Endothelial cell of umbilical vein (primary cell): ENCODE results near the gene ATF6B. TPM values are rescaled to one million over a fixed set of nuclear protein-coding genes. Genes with fewer than 3 reads are reported as not detected.
A peak's percentile ranks its signal among the peaks of the same experiment; 100 is the strongest.

Experiments used
- BruUV-seq: library from RNA; stranded (reverse); fragments of 400-500 nt; replicated peaks from 2 replicates; lab custom pipeline; 2021; lab: Mats Ljungman, UMichigan
- CTCF ChIA-PET: fragments of 300-600, 350-600 bp; sonication (Branson Sonifier 250); formaldehyde crosslinking; loops from one replicate; lab custom pipeline; 2021; ENCODE audit warnings: antibody characterized with exemption, inconsistent platforms; lab: Charles Lee
- POLR2A ChIA-PET: fragments of 300-600, 350-600 bp; sonication (Branson Sonifier 250); formaldehyde crosslinking; loops from one replicate; lab custom pipeline; 2021; ENCODE audit warnings: antibody characterized with exemption, inconsistent platforms; lab: Charles Lee
- DNase-seq: peaks from one replicate; pipeline ENCODE4 v3.0.0-alpha.2; 2011; ENCODE audit warnings: low read depth, low spot score
- FAIRE-seq: peaks from 2 replicates; lab custom pipeline; 2011; peaks lifted over from hg19 to GRCh38; lab: Jason Lieb, UNC
- H2AFZ ChIP-seq: 2 replicates; pipeline ENCODE4 v1.6.0; 2012; ENCODE audit warnings: low read depth, low read length, control low read depth, inconsistent platforms
- H3K27ac ChIP-seq: 2 replicates; pipeline ENCODE4 v1.5.1; 2011; ENCODE audit warnings: low read depth, mild to moderate bottlenecking, control low read depth, low read length, moderate library complexity; ENCODE audit not compliant: insufficient read depth
- H3K27me3 ChIP-seq, 2 experiments: 2 replicates each; pipeline versions ENCODE4 v1.6.0 to v1.6.1; 2011; ENCODE audit warnings: low read length in 2 of 2, mixed read lengths in 1 of 2; ENCODE audit not compliant: control insufficient read depth in 2 of 2, insufficient read depth in 2 of 2
- H3K36me3 ChIP-seq, 2 experiments: 2 replicates in 1 of 2; 3 replicates in 1 of 2; pipeline ENCODE4 v1.5.1; 2011; ENCODE audit warnings: low read length in 2 of 2, mild to moderate bottlenecking in 1 of 2, moderate library complexity in 1 of 2; ENCODE audit not compliant: control insufficient read depth in 2 of 2, insufficient read depth in 2 of 2; ENCODE audit errors: extremely low read depth in 1 of 2
- H3K4me1 ChIP-seq: 3 replicates; pipeline ENCODE4 v1.5.1; 2011; ENCODE audit warnings: mild to moderate bottlenecking, low read length; ENCODE audit not compliant: control insufficient read depth, insufficient read depth; ENCODE audit errors: extremely low read depth
- H3K4me2 ChIP-seq: 2 replicates; pipeline ENCODE4 v1.6.1; 2011; ENCODE audit warnings: low read length, control low read depth, mixed read lengths; ENCODE audit not compliant: insufficient read depth
- H3K4me3 ChIP-seq, 3 experiments: fragments of 200-600 bp in 1 of 3; sonication (generic), shearing (Covaris generic) in 1 of 3; replicated peaks in 1 of 3; 2 replicates each; pipeline ENCODE4 v1.5.1; 2011 to 2016; ENCODE audit warnings: control low read depth in 3 of 3, low read length in 3 of 3, mild to moderate bottlenecking in 2 of 3, inconsistent platforms in 1 of 3, low read depth in 1 of 3, moderate library complexity in 1 of 3; ENCODE audit not compliant: insufficient read depth in 1 of 3
- H3K79me2 ChIP-seq: 2 replicates; pipeline ENCODE4 v1.6.0; 2012; ENCODE audit warnings: low read length, inconsistent platforms; ENCODE audit not compliant: control insufficient read depth, insufficient read depth
- H3K9ac ChIP-seq: replicated peaks from 2 replicates; pipeline ENCODE3; 2011; ENCODE audit warnings: low read length, control low read depth; ENCODE audit not compliant: insufficient read depth; ENCODE audit errors: extremely low read depth
- H3K9me1 ChIP-seq: replicated peaks from 3 replicates; pipeline ENCODE4 v1.6.0; 2011; ENCODE audit warnings: mild to moderate bottlenecking, low read length; ENCODE audit not compliant: control insufficient read depth, insufficient read depth; ENCODE audit errors: extremely low read depth
- H3K9me3 ChIP-seq: replicated peaks from 2 replicates; pipeline ENCODE4 v1.5.1; 2012; ENCODE audit warnings: low read length, inconsistent platforms; ENCODE audit not compliant: control insufficient read depth, insufficient read depth
- H4K20me1 ChIP-seq: replicated peaks from 2 replicates; pipeline ENCODE3; 2011; ENCODE audit warnings: mild to moderate bottlenecking, low read length; ENCODE audit not compliant: control insufficient read depth, insufficient read depth; ENCODE audit errors: extremely low read depth
- CTCF ChIP-seq, 2 donors: IDR thresholded peaks; 1 replicate in 1 of 2; 2 replicates in 1 of 2; pipeline ENCODE4 v1.5.1; 2011; ENCODE audit warnings: low read length in 2 of 2, mild to moderate bottlenecking in 2 of 2, moderate library complexity in 2 of 2, control low read depth in 1 of 2, inconsistent platforms in 1 of 2, low read depth in 1 of 2; ENCODE audit not compliant: insufficient read depth in 1 of 2; ENCODE audit errors: extremely low read depth in 1 of 2
- EZH2 ChIP-seq: IDR thresholded peaks from 2 replicates; pipeline ENCODE4 v1.6.1; 2012; ENCODE audit warnings: borderline replicate concordance, low read depth, mild to moderate bottlenecking, moderate library complexity, low read length, inconsistent platforms; ENCODE audit not compliant: severe bottlenecking
- FOS ChIP-seq: IDR thresholded peaks from 2 replicates; pipeline ENCODE4 v1.6.1; 2011; ENCODE audit warnings: mild to moderate bottlenecking, low read length, moderate library complexity, borderline replicate concordance; ENCODE audit not compliant: insufficient read depth
- GATA2 ChIP-seq: IDR thresholded peaks from 2 replicates; pipeline ENCODE4 v1.7.0; 2011; ENCODE audit warnings: low read depth, mild to moderate bottlenecking, moderate library complexity, mixed read lengths, low read length; ENCODE audit not compliant: insufficient read length, insufficient read depth
- JUN ChIP-seq: IDR thresholded peaks from 2 replicates; pipeline ENCODE4 v1.6.1; 2011; ENCODE audit warnings: borderline replicate concordance, low read depth; ENCODE audit not compliant: insufficient read length, insufficient read depth
- MYC ChIP-seq: IDR thresholded peaks from one replicate; pipeline ENCODE4 v1.6.1; 2011; ENCODE audit warnings: mild to moderate bottlenecking, low read depth, low read length
- POLR2A ChIP-seq: IDR thresholded peaks from 2 replicates; pipeline ENCODE4 v1.6.1; 2012; ENCODE audit warnings: low read depth, mild to moderate bottlenecking, control low read depth, low read length
- POLR2AphosphoS5 ChIP-seq: IDR thresholded peaks from 2 replicates; pipeline ENCODE4 v1.6.1; 2012; ENCODE audit warnings: low read depth, mild to moderate bottlenecking, control low read depth, low read length, moderate library complexity; ENCODE audit not compliant: insufficient read depth
- dilution Hi-C: fragments of 300-500 bp; cut with MboI; formaldehyde crosslinking; loops from one replicate; pipeline ENCODE4 v1.15.0; 2019; ENCODE audit warnings: low sequenced_read_pairs; ENCODE audit not compliant: extremely low pct_ligation_motif_present
- intact Hi-C: fragments of 100-400 bp; cut with micrococcal nuclease; formaldehyde crosslinking; loops from one replicate; pipeline ENCODE4 v1.10.0; 2022
- polyA plus RNA-seq, 4 experiments: library from polyadenylated mRNA; depleted of rRNA in 3 of 4; stranded (reverse) in 3 of 4; unstranded in 1 of 4; fragments of >200 nt; gene quantifications; 2 replicates each; pipeline versions ENCODE4 v1.2.1 to v1.2.3, GENCODE V29; 2011 to 2012; ENCODE audit warnings: missing spikeins in 1 of 4
- total RNA-seq: library from RNA; stranded (reverse); gene quantifications from 2 replicates; pipeline ENCODE4 v1.2.3, GENCODE V29; 2021
- TF ChIP-seq, protein P1 (sequence below): IDR thresholded peaks from 2 replicates; pipeline ENCODE4 v1.6.1; 2011; ENCODE audit not compliant: insufficient read depth, insufficient read length

Gene ATF6B
- total and polyA plus RNA-seq, 2 donors (not counting 3 experiments of a cell fraction or from before 2014, with no cell fraction given), result 106 to 115 TPM

- CTCF ChIA-PET, result interaction anchor here (0.7 to 1.2 kb wide), 6 partner anchors 12 to 42 kb away, joined by 3 to 7 read pairs (median 4); no protein-coding TSS in a partner anchor
- dilution Hi-C loops, result no loop called here
Measured at GRCh38 chr6:32153564-32154513, 25.8 kb upstream of the ATF6B start, which contains the start of gene PPT2. PPT2 (plus strand) TSS chr6:32154141; CDS start chr6:32154595, 454 bp downstream.

More at GRCh38 chr6:32153564-32154513, 25.8 kb upstream of the ATF6B start, which contains the start of gene PPT2:
- Histone ChIP-seq H3K4me2 (peak within 1 kb of the TSS; percentile 40), H3K9me1 (no peaks in the 10 kb centered on the region), H3K27ac (peak within 1 kb of the TSS; percentile 51), H3K79me2 (peaks cover 4% of the 10 kb centered on the region), H3K4me1 (peaks cover 24% of the 10 kb centered on the region), H3K4me3 (peak within 1 kb of the TSS; percentile 41 to 71 (median 60)), H3K27me3 (peaks cover 4 to 5% of the 10 kb centered on the region in 2 experiments), H3K9me3 (no peaks in the 10 kb centered on the region), H2AFZ (peak within 1 kb of the TSS; percentile 76), H4K20me1 (no peaks in the 10 kb centered on the region), H3K9ac (peak within 1 kb of the TSS; percentile 64), H3K36me3 (peaks cover 0 to 7% of the 10 kb centered on the region in 2 experiments)
- POLR2A ChIA-PET, result no interaction called here
- FAIRE-seq (peak; percentile 93), DNase-seq (peak; percentile 94)
- intact Hi-C loops, result loop anchor here (1.0 kb wide), 4 partner anchors 22 to 41 kb away; partner anchors contain the start of genes AGPAT1 and FKBPL
- TF ChIP-seq EZH2 (no peak), GATA2 (no peak), POLR2AphosphoS5 (no peak), CTCF (IDR thresholded peaks at IDR 0.05; ENCODE audit: extremely low read depth in 1 of 2, insufficient read depth in 1 of 2, low read depth in 1 of 2, low read length in 2 of 2) (peak in 1 of 2 donors; percentile 16), JUN (no peak), MYC (no peak), FOS (no peak), POLR2A (peak; percentile 61)
- TF ChIP-seq, protein P1, sequence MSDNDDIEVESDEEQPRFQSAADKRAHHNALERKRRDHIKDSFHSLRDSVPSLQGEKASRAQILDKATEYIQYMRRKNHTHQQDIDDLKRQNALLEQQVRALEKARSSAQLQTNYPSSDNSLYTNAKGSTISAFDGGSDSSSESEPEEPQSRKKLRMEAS, result no peak
- BruUV-seq, result TSS peak; percentile 32
